Fibroblast of lung (primary cell): ENCODE data around the gene MGLL.

Experiments
- EZH2 ChIP-seq: IDR thresholded peaks from 2 replicates; pipeline ENCODE4 v1.5.1; 2012; ENCODE audit warnings: low read length, control low read depth, mild to moderate bottlenecking; ENCODE audit errors: missing control alignments
- TF ChIP-seq, protein P1 (sequence below), 2 donors: IDR thresholded peaks in 1 of 2; conservative IDR thresholded peaks in 1 of 2; 1 replicate in 1 of 2; 2 replicates in 1 of 2; pipeline ENCODE4 v1.5.1; 2011 to 2012; ENCODE audit warnings: low read length in 2 of 2, control low read depth in 1 of 2, inconsistent platforms in 1 of 2, low read depth in 1 of 2, mild to moderate bottlenecking in 1 of 2

DNA sequence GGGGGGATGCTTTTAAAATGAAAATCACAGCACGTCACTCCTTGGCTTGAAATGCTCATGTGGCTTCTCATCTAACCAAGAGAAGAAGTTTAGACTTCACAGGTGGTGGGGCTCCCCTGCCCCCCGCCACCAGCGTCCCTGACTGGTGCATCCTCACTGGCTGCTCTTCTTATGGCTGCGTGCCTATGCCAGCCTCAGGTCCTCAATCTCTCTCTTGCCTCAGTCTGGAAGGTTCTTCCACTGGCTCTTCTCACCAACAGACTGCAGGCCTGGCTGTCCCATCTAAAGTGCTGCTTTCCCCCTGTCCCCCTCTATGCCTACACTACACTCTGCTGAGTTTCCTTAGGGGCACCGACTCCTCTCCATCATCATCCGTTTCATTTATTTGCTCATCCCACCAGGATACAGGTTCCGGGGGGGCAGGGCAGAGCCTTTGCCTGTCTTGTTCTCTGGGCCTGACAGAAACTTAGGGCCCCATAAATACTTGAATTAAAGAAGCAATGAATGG is 128.9 kb downstream of the MGLL start:
- TF ChIP-seq, protein P1, sequence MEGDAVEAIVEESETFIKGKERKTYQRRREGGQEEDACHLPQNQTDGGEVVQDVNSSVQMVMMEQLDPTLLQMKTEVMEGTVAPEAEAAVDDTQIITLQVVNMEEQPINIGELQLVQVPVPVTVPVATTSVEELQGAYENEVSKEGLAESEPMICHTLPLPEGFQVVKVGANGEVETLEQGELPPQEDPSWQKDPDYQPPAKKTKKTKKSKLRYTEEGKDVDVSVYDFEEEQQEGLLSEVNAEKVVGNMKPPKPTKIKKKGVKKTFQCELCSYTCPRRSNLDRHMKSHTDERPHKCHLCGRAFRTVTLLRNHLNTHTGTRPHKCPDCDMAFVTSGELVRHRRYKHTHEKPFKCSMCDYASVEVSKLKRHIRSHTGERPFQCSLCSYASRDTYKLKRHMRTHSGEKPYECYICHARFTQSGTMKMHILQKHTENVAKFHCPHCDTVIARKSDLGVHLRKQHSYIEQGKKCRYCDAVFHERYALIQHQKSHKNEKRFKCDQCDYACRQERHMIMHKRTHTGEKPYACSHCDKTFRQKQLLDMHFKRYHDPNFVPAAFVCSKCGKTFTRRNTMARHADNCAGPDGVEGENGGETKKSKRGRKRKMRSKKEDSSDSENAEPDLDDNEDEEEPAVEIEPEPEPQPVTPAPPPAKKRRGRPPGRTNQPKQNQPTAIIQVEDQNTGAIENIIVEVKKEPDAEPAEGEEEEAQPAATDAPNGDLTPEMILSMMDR (conservative IDR thresholded peaks at IDR 0.05 in 1 of 2, IDR thresholded peaks at IDR 0.05 in 1 of 2; ENCODE audit: low read depth in 1 of 2, low read length in 2 of 2), result no peak
- no peak for TF ChIP-seq EZH2
